Breast epithelium (tissue), 3 donors: ENCODE measurements around the gene CACNB1.

Experiments used
- CTCF ChIP-seq, 3 donors: fragments of 450-650 bp; IDR thresholded peaks; one replicate each; pipeline ENCODE4 v1.5.1; 2016 to 2017; ENCODE audit warnings: antibody characterized with exemption in 3 of 3, mild to moderate bottlenecking in 3 of 3, moderate library complexity in 3 of 3
- POLR2A ChIP-seq: fragments of 450-650 bp; IDR thresholded peaks from one replicate; pipeline ENCODE4 v1.6.1; 2016; ENCODE audit warnings: antibody characterized with exemption, mild to moderate bottlenecking, moderate library complexity

GRCh38 chr17:39161962-39162361, 35.5 kb downstream of the CACNB1 start:
- no peak for TF ChIP-seq POLR2A
- TF ChIP-seq CTCF (IDR thresholded peaks at IDR 0.05): no peak
